ENCODE results near the gene SNURF.
"Not testable (repeated sequence)": the region's sequence is repeated elsewhere in the genome, so short reads cannot be mapped to it uniquely, and the experiment has no call there.

Gene SNURF

GRCh38 chr15:24938224-24938623 is 16.6 kb upstream of the SNURF start:
- H3K4me3 ChIP-seq (ENCODE audit: insufficient read depth, low read depth, low read length, poor library complexity, severe bottlenecking); DNase-seq; H3K27ac ChIP-seq (ENCODE audit: insufficient read depth, low read length, poor library complexity, severe bottlenecking); H3K4me1 ChIP-seq (ENCODE audit: control insufficient read depth, insufficient read depth, low read length, poor library complexity, severe bottlenecking); H3K9me3 ChIP-seq (ENCODE audit: control insufficient read depth, low read length); H3K27me3 ChIP-seq (replicated peaks; ENCODE audit: control insufficient read depth, insufficient read depth, low read length, poor library complexity, severe bottlenecking); H3K36me3 ChIP-seq (ENCODE audit: control insufficient read depth, insufficient read depth, low read length): not testable (repeated sequence)

GRCh38 chr15:24940236-24940635 is 14.6 kb upstream of the SNURF start:
- no peaks in the 10 kb centered on the region for H3K27me3 ChIP-seq (replicated peaks; ENCODE audit: control insufficient read depth, insufficient read depth, low read length, poor library complexity, severe bottlenecking)
- no peaks in the 10 kb centered on the region for H3K9me3 ChIP-seq (ENCODE audit: control insufficient read depth, low read length)
- H3K27ac ChIP-seq (ENCODE audit: insufficient read depth, low read length, poor library complexity, severe bottlenecking), result no peak overlapping the region
- no peaks in the 10 kb centered on the region for H3K36me3 ChIP-seq (ENCODE audit: control insufficient read depth, insufficient read depth, low read length)
- no peak for DNase-seq
- H3K4me1 ChIP-seq (ENCODE audit: control insufficient read depth, insufficient read depth, low read length, poor library complexity, severe bottlenecking), result no peaks in the 10 kb centered on the region
- H3K4me3 ChIP-seq (ENCODE audit: insufficient read depth, low read depth, low read length, poor library complexity, severe bottlenecking), result no peak overlapping the region

GRCh38 chr15:24943361-24943760 is 11.4 kb upstream of the SNURF start:
- Histone ChIP-seq H3K4me1 (ENCODE audit: control insufficient read depth, insufficient read depth, low read length, poor library complexity, severe bottlenecking) (no peaks in the 10 kb centered on the region), H3K27me3 (replicated peaks; ENCODE audit: control insufficient read depth, insufficient read depth, low read length, poor library complexity, severe bottlenecking) (no peaks in the 10 kb centered on the region), H3K9me3 (ENCODE audit: control insufficient read depth, low read length) (no peaks in the 10 kb centered on the region), H3K36me3 (ENCODE audit: control insufficient read depth, insufficient read depth, low read length) (no peaks in the 10 kb centered on the region), H3K4me3 (ENCODE audit: insufficient read depth, low read depth, low read length, poor library complexity, severe bottlenecking) (no peak overlapping the region), H3K27ac (ENCODE audit: insufficient read depth, low read length, poor library complexity, severe bottlenecking) (no peak overlapping the region)
- DNase-seq, result no peak

GRCh38 chr15:24944954-24945353 is 9.8 kb upstream of the SNURF start:
- H3K4me3 ChIP-seq (ENCODE audit: insufficient read depth, low read depth, low read length, poor library complexity, severe bottlenecking), result no peak overlapping the region
- no peaks in the 10 kb centered on the region for H3K9me3 ChIP-seq (ENCODE audit: control insufficient read depth, low read length)
- H3K4me1 ChIP-seq (ENCODE audit: control insufficient read depth, insufficient read depth, low read length, poor library complexity, severe bottlenecking), result no peaks in the 10 kb centered on the region
- no peak for DNase-seq
- H3K27ac ChIP-seq (ENCODE audit: insufficient read depth, low read length, poor library complexity, severe bottlenecking), result no peak overlapping the region
- H3K36me3 ChIP-seq (ENCODE audit: control insufficient read depth, insufficient read depth, low read length), result no peaks in the 10 kb centered on the region
- H3K27me3 ChIP-seq (replicated peaks; ENCODE audit: control insufficient read depth, insufficient read depth, low read length, poor library complexity, severe bottlenecking), result no peaks in the 10 kb centered on the region

- DNase-seq, result no peak
- Histone ChIP-seq H3K9me3 (ENCODE audit: control insufficient read depth, low read length) (no peaks in the 10 kb centered on the region), H3K27me3 (replicated peaks; ENCODE audit: control insufficient read depth, insufficient read depth, low read length, poor library complexity, severe bottlenecking) (no peaks in the 10 kb centered on the region), H3K4me3 (ENCODE audit: insufficient read depth, low read depth, low read length, poor library complexity, severe bottlenecking) (no peak overlapping the region), H3K36me3 (ENCODE audit: control insufficient read depth, insufficient read depth, low read length) (no peaks in the 10 kb centered on the region), H3K4me1 (ENCODE audit: control insufficient read depth, insufficient read depth, low read length, poor library complexity, severe bottlenecking) (no peaks in the 10 kb centered on the region), H3K27ac (ENCODE audit: insufficient read depth, low read length, poor library complexity, severe bottlenecking) (no peak overlapping the region)
Observed at GRCh38 chr15:24945711-24946110, 9.1 kb upstream of the SNURF start.

- Histone ChIP-seq H3K4me1 (ENCODE audit: control insufficient read depth, insufficient read depth, low read length, poor library complexity, severe bottlenecking) (no peaks in the 10 kb centered on the region), H3K9me3 (ENCODE audit: control insufficient read depth, low read length) (no peaks in the 10 kb centered on the region), H3K27me3 (replicated peaks; ENCODE audit: control insufficient read depth, insufficient read depth, low read length, poor library complexity, severe bottlenecking) (no peaks in the 10 kb centered on the region), H3K4me3 (ENCODE audit: insufficient read depth, low read depth, low read length, poor library complexity, severe bottlenecking) (no peak overlapping the region), H3K36me3 (ENCODE audit: control insufficient read depth, insufficient read depth, low read length) (no peaks in the 10 kb centered on the region), H3K27ac (ENCODE audit: insufficient read depth, low read length, poor library complexity, severe bottlenecking) (no peak overlapping the region)
- no peak for DNase-seq
Observed at GRCh38 chr15:24948495-24948894, 6.3 kb upstream of the SNURF start.

GRCh38 chr15:24955531-24955921 is 739 bp downstream of the SNURF start:
- peak; percentile 4 to 11 (median 6) for DNase-seq
- Histone ChIP-seq H3K36me3 (ENCODE audit: control insufficient read depth, insufficient read depth, low read length) (no peaks in the 10 kb centered on the region), H3K27me3 (replicated peaks; ENCODE audit: control insufficient read depth, insufficient read depth, low read length, poor library complexity, severe bottlenecking) (no peaks in the 10 kb centered on the region), H3K4me3 (ENCODE audit: insufficient read depth, low read depth, low read length, poor library complexity, severe bottlenecking) (peak overlapping the region; percentile 71), H3K4me1 (ENCODE audit: control insufficient read depth, insufficient read depth, low read length, poor library complexity, severe bottlenecking) (no peaks in the 10 kb centered on the region), H3K9me3 (ENCODE audit: control insufficient read depth, low read length) (no peaks in the 10 kb centered on the region), H3K27ac (ENCODE audit: insufficient read depth, low read length, poor library complexity, severe bottlenecking) (peak overlapping the region; percentile 88)

- peak; percentile 55 to 58 (median 56) for DNase-seq
- peak overlapping the region; percentile 88 for H3K27ac ChIP-seq (ENCODE audit: insufficient read depth, low read length, poor library complexity, severe bottlenecking)
- H3K4me1 ChIP-seq (ENCODE audit: control insufficient read depth, insufficient read depth, low read length, poor library complexity, severe bottlenecking), result no peaks in the 10 kb centered on the region
- H3K9me3 ChIP-seq (ENCODE audit: control insufficient read depth, low read length), result no peaks in the 10 kb centered on the region
- no peaks in the 10 kb centered on the region for H3K36me3 ChIP-seq (ENCODE audit: control insufficient read depth, insufficient read depth, low read length)
- no peaks in the 10 kb centered on the region for H3K27me3 ChIP-seq (replicated peaks; ENCODE audit: control insufficient read depth, insufficient read depth, low read length, poor library complexity, severe bottlenecking)
- peak overlapping the region; percentile 71 for H3K4me3 ChIP-seq (ENCODE audit: insufficient read depth, low read depth, low read length, poor library complexity, severe bottlenecking)
Observed at GRCh38 chr15:24956111-24956838, 1.5 kb downstream of the SNURF start.

- H3K27me3 ChIP-seq (replicated peaks; ENCODE audit: control insufficient read depth, insufficient read depth, low read length, poor library complexity, severe bottlenecking), result no peaks in the 10 kb centered on the region
- H3K9me3 ChIP-seq (ENCODE audit: control insufficient read depth, low read length), result no peaks in the 10 kb centered on the region
- H3K36me3 ChIP-seq (ENCODE audit: control insufficient read depth, insufficient read depth, low read length), result peaks cover 5% of the 10 kb centered on the region
- no peak overlapping the region for H3K27ac ChIP-seq (ENCODE audit: insufficient read depth, low read length, poor library complexity, severe bottlenecking)
- no peaks in the 10 kb centered on the region for H3K4me1 ChIP-seq (ENCODE audit: control insufficient read depth, insufficient read depth, low read length, poor library complexity, severe bottlenecking)
- no peak overlapping the region for H3K4me3 ChIP-seq (ENCODE audit: insufficient read depth, low read depth, low read length, poor library complexity, severe bottlenecking)
- DNase-seq, result no peak
Observed at GRCh38 chr15:24957691-24958090, 2.9 kb downstream of the SNURF start.

GRCh38 chr15:24961967-24962366 is 7.2 kb downstream of the SNURF start:
- no peaks in the 10 kb centered on the region for H3K27me3 ChIP-seq (replicated peaks; ENCODE audit: control insufficient read depth, insufficient read depth, low read length, poor library complexity, severe bottlenecking)
- H3K9me3 ChIP-seq (ENCODE audit: control insufficient read depth, low read length), result no peaks in the 10 kb centered on the region
- H3K4me3 ChIP-seq (ENCODE audit: insufficient read depth, low read depth, low read length, poor library complexity, severe bottlenecking), result no peak overlapping the region
- H3K27ac ChIP-seq (ENCODE audit: insufficient read depth, low read length, poor library complexity, severe bottlenecking), result no peak overlapping the region
- DNase-seq, result no peak
- H3K36me3 ChIP-seq (ENCODE audit: control insufficient read depth, insufficient read depth, low read length), result peaks cover 26% of the 10 kb centered on the region
- H3K4me1 ChIP-seq (ENCODE audit: control insufficient read depth, insufficient read depth, low read length, poor library complexity, severe bottlenecking), result no peaks in the 10 kb centered on the region
